Endothelial cell of umbilical vein (primary cell): ENCODE data around the gene MMP11. TPM values are rescaled to one million over a fixed set of nuclear protein-coding genes. Genes with fewer than 3 reads are reported as not detected.

ENCODE experiments used
- BruUV-seq: library from RNA; stranded (reverse); fragments of 400-500 nt; replicated peaks from 2 replicates; lab custom pipeline; 2021; lab: Mats Ljungman, UMichigan
- CTCF ChIA-PET: fragments of 300-600, 350-600 bp; sonication (Branson Sonifier 250); formaldehyde crosslinking; loops from one replicate; lab custom pipeline; 2021; ENCODE audit warnings: antibody characterized with exemption, inconsistent platforms; lab: Charles Lee
- POLR2A ChIA-PET: fragments of 300-600, 350-600 bp; sonication (Branson Sonifier 250); formaldehyde crosslinking; loops from one replicate; lab custom pipeline; 2021; ENCODE audit warnings: antibody characterized with exemption, inconsistent platforms; lab: Charles Lee
- DNase-seq: peaks from one replicate; pipeline ENCODE4 v3.0.0-alpha.2; 2011; ENCODE audit warnings: low read depth, low spot score
- FAIRE-seq: peaks from 2 replicates; lab custom pipeline; 2011; peaks lifted over from hg19 to GRCh38; lab: Jason Lieb, UNC
- H2AFZ ChIP-seq: 2 replicates; pipeline ENCODE4 v1.6.0; 2012; ENCODE audit warnings: low read depth, low read length, control low read depth, inconsistent platforms
- H3K27ac ChIP-seq: 2 replicates; pipeline ENCODE4 v1.5.1; 2011; ENCODE audit warnings: low read depth, mild to moderate bottlenecking, control low read depth, low read length, moderate library complexity; ENCODE audit not compliant: insufficient read depth
- H3K27me3 ChIP-seq, 2 experiments: 2 replicates each; pipeline versions ENCODE4 v1.6.0 to v1.6.1; 2011; ENCODE audit warnings: low read length in 2 of 2, mixed read lengths in 1 of 2; ENCODE audit not compliant: control insufficient read depth in 2 of 2, insufficient read depth in 2 of 2
- H3K36me3 ChIP-seq, 2 experiments: 2 replicates in 1 of 2; 3 replicates in 1 of 2; pipeline ENCODE4 v1.5.1; 2011; ENCODE audit warnings: low read length in 2 of 2, mild to moderate bottlenecking in 1 of 2, moderate library complexity in 1 of 2; ENCODE audit not compliant: control insufficient read depth in 2 of 2, insufficient read depth in 2 of 2; ENCODE audit errors: extremely low read depth in 1 of 2
- H3K4me1 ChIP-seq: 3 replicates; pipeline ENCODE4 v1.5.1; 2011; ENCODE audit warnings: mild to moderate bottlenecking, low read length; ENCODE audit not compliant: control insufficient read depth, insufficient read depth; ENCODE audit errors: extremely low read depth
- H3K4me2 ChIP-seq: 2 replicates; pipeline ENCODE4 v1.6.1; 2011; ENCODE audit warnings: low read length, control low read depth, mixed read lengths; ENCODE audit not compliant: insufficient read depth
- H3K4me3 ChIP-seq, 3 experiments: fragments of 200-600 bp in 1 of 3; sonication (generic), shearing (Covaris generic) in 1 of 3; replicated peaks in 1 of 3; 2 replicates each; pipeline ENCODE4 v1.5.1; 2011 to 2016; ENCODE audit warnings: control low read depth in 3 of 3, low read length in 3 of 3, mild to moderate bottlenecking in 2 of 3, inconsistent platforms in 1 of 3, low read depth in 1 of 3, moderate library complexity in 1 of 3; ENCODE audit not compliant: insufficient read depth in 1 of 3
- H3K79me2 ChIP-seq: 2 replicates; pipeline ENCODE4 v1.6.0; 2012; ENCODE audit warnings: low read length, inconsistent platforms; ENCODE audit not compliant: control insufficient read depth, insufficient read depth
- H3K9ac ChIP-seq: replicated peaks from 2 replicates; pipeline ENCODE3; 2011; ENCODE audit warnings: low read length, control low read depth; ENCODE audit not compliant: insufficient read depth; ENCODE audit errors: extremely low read depth
- H3K9me1 ChIP-seq: replicated peaks from 3 replicates; pipeline ENCODE4 v1.6.0; 2011; ENCODE audit warnings: mild to moderate bottlenecking, low read length; ENCODE audit not compliant: control insufficient read depth, insufficient read depth; ENCODE audit errors: extremely low read depth
- H3K9me3 ChIP-seq: replicated peaks from 2 replicates; pipeline ENCODE4 v1.5.1; 2012; ENCODE audit warnings: low read length, inconsistent platforms; ENCODE audit not compliant: control insufficient read depth, insufficient read depth
- H4K20me1 ChIP-seq: replicated peaks from 2 replicates; pipeline ENCODE3; 2011; ENCODE audit warnings: mild to moderate bottlenecking, low read length; ENCODE audit not compliant: control insufficient read depth, insufficient read depth; ENCODE audit errors: extremely low read depth
- EZH2 ChIP-seq: IDR thresholded peaks from 2 replicates; pipeline ENCODE4 v1.6.1; 2012; ENCODE audit warnings: borderline replicate concordance, low read depth, mild to moderate bottlenecking, moderate library complexity, low read length, inconsistent platforms; ENCODE audit not compliant: severe bottlenecking
- FOS ChIP-seq: IDR thresholded peaks from 2 replicates; pipeline ENCODE4 v1.6.1; 2011; ENCODE audit warnings: mild to moderate bottlenecking, low read length, moderate library complexity, borderline replicate concordance; ENCODE audit not compliant: insufficient read depth
- GATA2 ChIP-seq: IDR thresholded peaks from 2 replicates; pipeline ENCODE4 v1.7.0; 2011; ENCODE audit warnings: low read depth, mild to moderate bottlenecking, moderate library complexity, mixed read lengths, low read length; ENCODE audit not compliant: insufficient read length, insufficient read depth
- JUN ChIP-seq: IDR thresholded peaks from 2 replicates; pipeline ENCODE4 v1.6.1; 2011; ENCODE audit warnings: borderline replicate concordance, low read depth; ENCODE audit not compliant: insufficient read length, insufficient read depth
- MYC ChIP-seq: IDR thresholded peaks from one replicate; pipeline ENCODE4 v1.6.1; 2011; ENCODE audit warnings: mild to moderate bottlenecking, low read depth, low read length
- POLR2A ChIP-seq: IDR thresholded peaks from 2 replicates; pipeline ENCODE4 v1.6.1; 2012; ENCODE audit warnings: low read depth, mild to moderate bottlenecking, control low read depth, low read length
- POLR2AphosphoS5 ChIP-seq: IDR thresholded peaks from 2 replicates; pipeline ENCODE4 v1.6.1; 2012; ENCODE audit warnings: low read depth, mild to moderate bottlenecking, control low read depth, low read length, moderate library complexity; ENCODE audit not compliant: insufficient read depth
- dilution Hi-C: fragments of 300-500 bp; cut with MboI; formaldehyde crosslinking; loops from one replicate; pipeline ENCODE4 v1.15.0; 2019; ENCODE audit warnings: low sequenced_read_pairs; ENCODE audit not compliant: extremely low pct_ligation_motif_present
- intact Hi-C: fragments of 100-400 bp; cut with micrococcal nuclease; formaldehyde crosslinking; loops from one replicate; pipeline ENCODE4 v1.10.0; 2022
- polyA plus RNA-seq, 4 experiments: library from polyadenylated mRNA; depleted of rRNA in 3 of 4; stranded (reverse) in 3 of 4; unstranded in 1 of 4; fragments of >200 nt; gene quantifications; 2 replicates each; pipeline versions ENCODE4 v1.2.1 to v1.2.3, GENCODE V29; 2011 to 2012; ENCODE audit warnings: missing spikeins in 1 of 4
- total RNA-seq: library from RNA; stranded (reverse); gene quantifications from 2 replicates; pipeline ENCODE4 v1.2.3, GENCODE V29; 2021
- TF ChIP-seq, protein P1 (sequence below), 2 donors: IDR thresholded peaks; 1 replicate in 1 of 2; 2 replicates in 1 of 2; pipeline ENCODE4 v1.5.1; 2011; ENCODE audit warnings: low read length in 2 of 2, mild to moderate bottlenecking in 2 of 2, moderate library complexity in 2 of 2, control low read depth in 1 of 2, inconsistent platforms in 1 of 2, low read depth in 1 of 2; ENCODE audit not compliant: insufficient read depth in 1 of 2; ENCODE audit errors: extremely low read depth in 1 of 2
- TF ChIP-seq, protein P2 (sequence below): IDR thresholded peaks from 2 replicates; pipeline ENCODE4 v1.6.1; 2011; ENCODE audit not compliant: insufficient read depth, insufficient read length

Gene MMP11
- total and polyA plus RNA-seq, 2 donors (not counting 3 experiments of a cell fraction or from before 2014, with no cell fraction given): 10.3 to 16.9 TPM

DNA sequence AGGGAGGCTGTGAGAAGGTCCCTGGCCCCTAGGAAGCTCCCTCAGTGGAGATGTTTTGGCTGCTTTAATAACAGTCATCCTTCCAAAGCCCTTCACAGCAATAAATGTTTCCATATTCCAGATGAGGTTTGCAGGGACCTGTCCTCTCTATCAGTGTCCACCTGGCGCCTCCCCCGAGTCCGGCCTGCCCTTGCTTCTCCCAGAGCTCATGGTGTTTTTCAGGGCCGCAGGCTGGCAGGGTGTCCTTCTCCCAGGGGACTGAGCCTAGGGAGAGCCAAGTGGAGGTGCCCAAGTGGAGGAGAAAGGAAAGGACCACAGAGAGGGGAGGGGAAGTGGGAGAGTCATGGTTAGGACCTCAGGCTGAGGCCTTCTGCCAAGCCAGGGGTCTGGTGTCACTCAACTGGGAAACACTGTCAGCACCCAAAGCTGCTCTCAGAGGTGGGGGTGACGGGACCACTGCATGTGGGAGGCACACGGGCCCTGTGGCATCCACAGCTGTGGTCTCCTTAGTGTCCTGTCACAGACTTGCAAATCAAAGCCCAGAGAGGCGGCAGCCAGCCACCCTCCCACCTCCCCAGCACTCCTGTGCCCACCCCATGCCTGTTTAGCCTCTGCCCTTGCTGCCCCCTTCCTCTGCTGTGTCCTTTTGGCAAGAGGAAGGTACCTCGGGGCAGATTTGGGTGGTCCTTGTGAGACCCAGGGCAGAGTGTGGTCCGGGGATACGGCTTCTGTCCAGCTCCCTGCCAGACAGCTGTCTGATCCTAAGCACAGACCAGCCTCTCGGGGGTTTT, 59.8 kb downstream of the MMP11 start:
- BruUV-seq: no TSS peak
- no peak overlapping the region for H3K9ac ChIP-seq
- ChIA-PET POLR2A (no interaction called here), CTCF (interaction anchor here (1.6 kb wide), 1 partner anchor 18 kb away, joined by 5 read pairs; no protein-coding TSS in a partner anchor)
- H3K27me3 ChIP-seq: no peaks in the 10 kb centered on the region
- dilution Hi-C loops (no loop called here), intact Hi-C loops (no loop called here)
- H3K4me3 ChIP-seq: no peak overlapping the region
- TF ChIP-seq POLR2A: no peak
- TF ChIP-seq FOS: no peak
- no peak for TF ChIP-seq MYC
- TF ChIP-seq EZH2: no peak
- TF ChIP-seq GATA2: no peak
- TF ChIP-seq, protein P1, sequence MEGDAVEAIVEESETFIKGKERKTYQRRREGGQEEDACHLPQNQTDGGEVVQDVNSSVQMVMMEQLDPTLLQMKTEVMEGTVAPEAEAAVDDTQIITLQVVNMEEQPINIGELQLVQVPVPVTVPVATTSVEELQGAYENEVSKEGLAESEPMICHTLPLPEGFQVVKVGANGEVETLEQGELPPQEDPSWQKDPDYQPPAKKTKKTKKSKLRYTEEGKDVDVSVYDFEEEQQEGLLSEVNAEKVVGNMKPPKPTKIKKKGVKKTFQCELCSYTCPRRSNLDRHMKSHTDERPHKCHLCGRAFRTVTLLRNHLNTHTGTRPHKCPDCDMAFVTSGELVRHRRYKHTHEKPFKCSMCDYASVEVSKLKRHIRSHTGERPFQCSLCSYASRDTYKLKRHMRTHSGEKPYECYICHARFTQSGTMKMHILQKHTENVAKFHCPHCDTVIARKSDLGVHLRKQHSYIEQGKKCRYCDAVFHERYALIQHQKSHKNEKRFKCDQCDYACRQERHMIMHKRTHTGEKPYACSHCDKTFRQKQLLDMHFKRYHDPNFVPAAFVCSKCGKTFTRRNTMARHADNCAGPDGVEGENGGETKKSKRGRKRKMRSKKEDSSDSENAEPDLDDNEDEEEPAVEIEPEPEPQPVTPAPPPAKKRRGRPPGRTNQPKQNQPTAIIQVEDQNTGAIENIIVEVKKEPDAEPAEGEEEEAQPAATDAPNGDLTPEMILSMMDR (IDR thresholded peaks at IDR 0.05; ENCODE audit: extremely low read depth in 1 of 2, insufficient read depth in 1 of 2, low read depth in 1 of 2, low read length in 2 of 2): no peak
- no peak for TF ChIP-seq POLR2AphosphoS5
- no peak for TF ChIP-seq JUN
- TF ChIP-seq, protein P2, sequence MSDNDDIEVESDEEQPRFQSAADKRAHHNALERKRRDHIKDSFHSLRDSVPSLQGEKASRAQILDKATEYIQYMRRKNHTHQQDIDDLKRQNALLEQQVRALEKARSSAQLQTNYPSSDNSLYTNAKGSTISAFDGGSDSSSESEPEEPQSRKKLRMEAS: no peak
- no peak overlapping the region for H2AFZ ChIP-seq
- no peaks in the 10 kb centered on the region for H3K9me1 ChIP-seq
- no peak for FAIRE-seq
- no peak overlapping the region for H3K27ac ChIP-seq
- no peak for DNase-seq
- no peaks in the 10 kb centered on the region for H4K20me1 ChIP-seq
- H3K36me3 ChIP-seq: peaks cover 13 to 49% of the 10 kb centered on the region in 2 experiments
- H3K4me1 ChIP-seq: no peaks in the 10 kb centered on the region
- H3K9me3 ChIP-seq: no peaks in the 10 kb centered on the region
- no peaks in the 10 kb centered on the region for H3K79me2 ChIP-seq
- no peak overlapping the region for H3K4me2 ChIP-seq
